Sigmoid colon (tissue), 7 donors: ENCODE results near the gene NCOR1. TPM values are rescaled to one million over a fixed set of nuclear protein-coding genes. Genes with fewer than 3 reads are reported as not detected.
A peak's percentile ranks its signal among the peaks of the same experiment; 100 is the strongest.

Experiments used
- DNase-seq: peaks from one replicate; pipeline ENCODE4 v3.0.0-alpha.2; 2019
- H3K27ac ChIP-seq, 4 donors: fragments of 200-600 bp; sonication (generic); one replicate each; pipeline ENCODE4 v1.5.1; 2016 to 2019; ENCODE audit warnings: mild to moderate bottlenecking in 1 of 4
- H3K27me3 ChIP-seq, 3 donors: fragments of 200-600 bp; sonication (generic); one replicate each; pipeline ENCODE4 v1.5.1; 2019; ENCODE audit warnings: mild to moderate bottlenecking in 1 of 3
- H3K36me3 ChIP-seq, 4 donors: fragments of 200-600 bp; sonication (generic); one replicate each; pipeline ENCODE4 v1.5.1; 2016 to 2019
- H3K4me1 ChIP-seq, 4 donors: fragments of 200-600 bp; sonication (generic); one replicate each; pipeline ENCODE4 v1.5.1; 2017 to 2019
- H3K4me3 ChIP-seq, 4 donors: fragments of 200-600 bp; sonication (generic); one replicate each; pipeline ENCODE4 v1.5.1; 2017 to 2019; ENCODE audit warnings: mild to moderate bottlenecking in 2 of 4, moderate library complexity in 1 of 4
- H3K9me3 ChIP-seq, 4 donors: fragments of 200-600 bp in 3 of 4; sonication (generic) in 3 of 4; one replicate each; pipeline versions ENCODE4 v1.5.1 to v1.6.1; 2013 to 2019
- CTCF ChIP-seq, 4 experiments: fragments of 450-650 bp in 3 of 4; fragments of 200-600 bp in 1 of 4; IDR thresholded peaks; one replicate each; pipeline ENCODE4 v1.5.1; 2016 to 2019; ENCODE audit warnings: antibody characterized with exemption in 4 of 4, mild to moderate bottlenecking in 3 of 4, moderate library complexity in 2 of 4
- EP300 ChIP-seq, 4 donors: sonication (generic); formaldehyde crosslinking; IDR thresholded peaks; one replicate each; pipeline ENCODE4 v1.6.1; 2017; ENCODE audit warnings: antibody characterized with exemption in 4 of 4
- POLR2A ChIP-seq, 2 donors: fragments of 450-650 bp; IDR thresholded peaks; one replicate each; pipeline ENCODE4 v1.6.1; 2016; ENCODE audit warnings: antibody characterized with exemption in 2 of 2, mild to moderate bottlenecking in 2 of 2, moderate library complexity in 2 of 2
- POLR2AphosphoS5 ChIP-seq, 4 donors: sonication (generic); formaldehyde crosslinking; IDR thresholded peaks; one replicate each; pipeline ENCODE4 v1.6.1; 2017; ENCODE audit warnings: antibody characterized with exemption in 4 of 4
- WGBS, 2 donors: extraction: QIAGEN DNeasy Blood & Tissue Kit; methylation state at CpG; one replicate each; pipeline ENCODE4 v1.1.7; 2013; 5-methylcytosine and 5-hydroxymethylcytosine counted together
- intact Hi-C: fragments of 100-400 bp; cut with DNase I; formaldehyde crosslinking; loops from one replicate; pipeline ENCODE4 v1.15.1; 2023
- polyA plus RNA-seq, 3 donors: library from polyadenylated mRNA; stranded (reverse); fragments of 200-250 nt; gene quantifications; one replicate each; pipeline ENCODE4 v1.2.3, GENCODE V29; 2013
- total RNA-seq, 4 donors: library from RNA; depleted of rRNA; stranded (reverse); fragments of >200 nt; gene quantifications; one replicate each; pipeline ENCODE4 v1.1.0, GENCODE V29; 2016
- donor health status: healthy with polysubstance abuse.
- donor health status: Bipolar disorder and iron deficiency.
- donor health status: healthy.

Gene NCOR1
- total and polyA plus RNA-seq, 7 donors, result 25.8 to 160 (median 93.1) TPM

- no peak overlapping the region for H3K4me3 ChIP-seq
- peaks cover 0 to 32% (median 21%) of the 10 kb centered on the region in 4 donors for H3K4me1 ChIP-seq
- intact Hi-C loops, result no loop called here
- no peaks in the 10 kb centered on the region for H3K27me3 ChIP-seq
- H3K9me3 ChIP-seq, result no peaks in the 10 kb centered on the region
- no peak overlapping the region for H3K27ac ChIP-seq
- no peak for TF ChIP-seq EP300 (IDR thresholded peaks at IDR 0.05)
- TF ChIP-seq CTCF (IDR thresholded peaks at IDR 0.05), result no peak
- TF ChIP-seq POLR2A (IDR thresholded peaks at IDR 0.05), result no peak
- TF ChIP-seq POLR2AphosphoS5 (IDR thresholded peaks at IDR 0.05), result no peak
- no peak for DNase-seq
- peaks cover 0 to 25% (median 3%) of the 10 kb centered on the region in 4 donors for H3K36me3 ChIP-seq
- WGBS, 2 donors, result 84 to 87% methylated on average over 10 of the region's 10 CpGs
These were observed 128.4 kb downstream of the NCOR1 start for GRCh38 chr17:16086957-16087356.

GRCh38 chr17:16085066-16085699 is 130.2 kb downstream of the NCOR1 start:
- TF ChIP-seq POLR2A (IDR thresholded peaks at IDR 0.05), result no peak
- peak in 1 of 4 donors; percentile 51 for TF ChIP-seq EP300 (IDR thresholded peaks at IDR 0.05)
- peak; percentile 32 to 73 (median 63) for TF ChIP-seq POLR2AphosphoS5 (IDR thresholded peaks at IDR 0.05)
- no peak for TF ChIP-seq CTCF (IDR thresholded peaks at IDR 0.05)
- Histone ChIP-seq H3K27me3 (no peaks in the 10 kb centered on the region), H3K9me3 (no peaks in the 10 kb centered on the region), H3K4me3 (no peak overlapping the region), H3K36me3 (peaks cover 0 to 11% (median 2%) of the 10 kb centered on the region in 4 donors), H3K27ac (peak overlapping the region; percentile 59 to 76 (median 65)), H3K4me1 (peaks cover 0 to 35% (median 26%) of the 10 kb centered on the region in 4 donors)
- intact Hi-C loops, result no loop called here
- DNase-seq, result no peak
- 91 to 92% methylated on average over 1 of the region's 1 CpG for WGBS, 2 donors

- H3K27me3 ChIP-seq, result no peaks in the 10 kb centered on the region
- peaks cover 0 to 35% (median 26%) of the 10 kb centered on the region in 4 donors for H3K4me1 ChIP-seq
- H3K9me3 ChIP-seq, result no peaks in the 10 kb centered on the region
- TF ChIP-seq CTCF (IDR thresholded peaks at IDR 0.05), result no peak
- TF ChIP-seq POLR2AphosphoS5 (IDR thresholded peaks at IDR 0.05), result no peak
- no peak for TF ChIP-seq EP300 (IDR thresholded peaks at IDR 0.05)
- TF ChIP-seq POLR2A (IDR thresholded peaks at IDR 0.05), result no peak
- no peak for DNase-seq
- H3K27ac ChIP-seq, result peak overlapping the region in 1 of 4 donors; percentile 76
- WGBS, 2 donors, result 97 to 98% methylated on average over 3 of the region's 3 CpGs
- H3K4me3 ChIP-seq, result no peak overlapping the region
- peaks cover 0 to 31% (median 11%) of the 10 kb centered on the region in 4 donors for H3K36me3 ChIP-seq
- intact Hi-C loops, result no loop called here
These were observed 132.1 kb downstream of the NCOR1 start for GRCh38 chr17:16083223-16083622.

GRCh38 chr17:16081507-16082087 is 133.7 kb downstream of the NCOR1 start:
- 100% methylated on average over 1 of the region's 1 CpG for WGBS, 2 donors
- Histone ChIP-seq H3K36me3 (peaks cover 0 to 36% (median 15%) of the 10 kb centered on the region in 4 donors), H3K27me3 (no peaks in the 10 kb centered on the region), H3K4me1 (peaks cover 0 to 35% (median 26%) of the 10 kb centered on the region in 4 donors), H3K4me3 (no peak overlapping the region), H3K27ac (peak overlapping the region in 1 of 4 donors; percentile 32), H3K9me3 (no peaks in the 10 kb centered on the region)
- intact Hi-C loops, result no loop called here
- no peak for TF ChIP-seq POLR2AphosphoS5 (IDR thresholded peaks at IDR 0.05)
- no peak for TF ChIP-seq CTCF (IDR thresholded peaks at IDR 0.05)
- no peak for TF ChIP-seq POLR2A (IDR thresholded peaks at IDR 0.05)
- no peak for TF ChIP-seq EP300 (IDR thresholded peaks at IDR 0.05)
- DNase-seq, result no peak
